GM10266 (cell line): ENCODE data around the gene CAPN13.

Experiments
- DNase-seq: peaks from one replicate; pipeline ENCODE4 v3.0.0; 2012; ENCODE audit errors: extremely low spot score
- TF ChIP-seq, protein P1 (sequence below): IDR thresholded peaks from 2 replicates; pipeline ENCODE4 v1.5.1; 2012; ENCODE audit warnings: mild to moderate bottlenecking, low read depth; ENCODE audit not compliant: control insufficient read depth, insufficient read depth; ENCODE audit errors: missing control alignments

Gene CAPN13

DNA sequence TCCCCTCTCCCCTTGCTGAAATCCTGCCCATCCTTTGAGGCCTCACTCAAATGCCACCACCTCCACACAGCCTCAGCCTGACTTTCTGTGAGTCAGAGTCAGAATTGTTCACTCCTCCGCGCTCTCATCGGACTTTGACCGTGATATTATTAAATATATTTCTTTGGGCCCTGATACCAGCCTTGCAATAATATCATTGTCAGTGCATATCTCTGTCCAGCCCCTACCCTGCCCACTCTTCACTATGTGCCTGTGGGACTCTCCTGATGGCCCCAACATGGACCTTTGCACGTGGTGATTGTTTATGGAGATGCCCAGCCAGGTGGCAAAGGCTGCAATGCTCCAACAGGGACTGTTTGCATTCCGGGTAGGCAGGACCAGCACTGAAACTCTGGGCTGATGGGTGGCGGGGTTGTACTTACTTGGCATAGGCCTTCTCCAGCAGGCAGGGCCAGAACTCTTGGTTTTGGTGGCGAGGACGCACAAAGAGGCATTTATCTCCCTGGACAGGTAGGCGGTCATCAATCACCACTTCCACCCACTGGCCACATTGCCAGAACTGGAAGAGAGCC, 37.3 kb downstream of the CAPN13 start:
- DNase-seq, result no peak
- TF ChIP-seq, protein P1, sequence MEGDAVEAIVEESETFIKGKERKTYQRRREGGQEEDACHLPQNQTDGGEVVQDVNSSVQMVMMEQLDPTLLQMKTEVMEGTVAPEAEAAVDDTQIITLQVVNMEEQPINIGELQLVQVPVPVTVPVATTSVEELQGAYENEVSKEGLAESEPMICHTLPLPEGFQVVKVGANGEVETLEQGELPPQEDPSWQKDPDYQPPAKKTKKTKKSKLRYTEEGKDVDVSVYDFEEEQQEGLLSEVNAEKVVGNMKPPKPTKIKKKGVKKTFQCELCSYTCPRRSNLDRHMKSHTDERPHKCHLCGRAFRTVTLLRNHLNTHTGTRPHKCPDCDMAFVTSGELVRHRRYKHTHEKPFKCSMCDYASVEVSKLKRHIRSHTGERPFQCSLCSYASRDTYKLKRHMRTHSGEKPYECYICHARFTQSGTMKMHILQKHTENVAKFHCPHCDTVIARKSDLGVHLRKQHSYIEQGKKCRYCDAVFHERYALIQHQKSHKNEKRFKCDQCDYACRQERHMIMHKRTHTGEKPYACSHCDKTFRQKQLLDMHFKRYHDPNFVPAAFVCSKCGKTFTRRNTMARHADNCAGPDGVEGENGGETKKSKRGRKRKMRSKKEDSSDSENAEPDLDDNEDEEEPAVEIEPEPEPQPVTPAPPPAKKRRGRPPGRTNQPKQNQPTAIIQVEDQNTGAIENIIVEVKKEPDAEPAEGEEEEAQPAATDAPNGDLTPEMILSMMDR, result no peak

DNA sequence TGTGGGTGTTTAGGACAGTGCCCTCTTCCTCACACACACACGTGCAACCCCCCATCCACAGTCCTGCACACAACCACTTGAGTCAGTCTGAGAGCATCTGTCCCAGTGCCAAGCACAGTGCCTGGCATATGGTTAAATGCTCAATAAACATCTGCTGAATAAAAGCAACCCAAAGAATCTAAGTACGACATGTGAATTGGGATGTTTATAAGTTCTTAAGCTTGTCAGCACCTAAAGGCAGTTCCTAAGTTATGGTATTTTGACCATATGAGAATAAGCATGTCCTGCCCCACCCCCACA, 37.8 kb downstream of the CAPN13 start:
- DNase-seq, result no peak
- TF ChIP-seq, protein P1, result no peak

DNA sequence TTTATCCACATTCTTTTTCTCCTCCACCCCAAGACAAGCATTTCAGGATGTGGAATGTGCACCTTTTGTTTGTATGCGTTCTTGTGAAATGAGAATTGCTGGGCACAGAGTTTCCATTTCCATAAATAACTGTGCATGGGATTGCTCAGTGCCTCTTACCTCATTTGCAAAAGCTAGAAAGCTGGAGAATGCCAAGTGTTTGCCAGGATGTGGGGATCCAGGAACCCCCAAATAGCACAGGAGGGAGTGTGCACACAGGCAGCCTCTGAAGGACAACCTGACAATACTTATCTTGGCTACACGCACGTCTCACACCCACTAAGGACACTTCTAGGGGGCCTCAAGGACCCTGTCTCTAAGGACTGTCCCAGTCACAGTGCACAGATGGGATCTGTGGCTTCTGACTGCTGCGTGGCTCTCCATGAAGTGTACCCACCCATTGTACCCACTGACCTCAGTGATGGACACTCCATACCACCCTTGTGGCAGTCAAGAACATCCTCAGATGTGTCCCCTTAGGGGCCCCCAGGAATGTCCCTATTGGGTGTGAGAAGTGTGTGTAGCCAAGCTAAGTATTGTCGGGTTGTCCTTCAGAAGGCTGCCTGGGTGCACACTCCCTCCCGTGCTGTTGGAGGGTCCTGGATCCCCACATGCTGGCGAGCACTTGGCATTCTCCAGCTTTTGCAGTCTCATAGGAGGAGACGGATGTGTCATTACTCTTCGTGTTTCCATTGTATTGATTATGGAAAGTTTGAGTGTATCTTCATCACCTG, 38.4 kb downstream of the CAPN13 start:
- no peak for DNase-seq
- TF ChIP-seq, protein P1, result no peak

DNA sequence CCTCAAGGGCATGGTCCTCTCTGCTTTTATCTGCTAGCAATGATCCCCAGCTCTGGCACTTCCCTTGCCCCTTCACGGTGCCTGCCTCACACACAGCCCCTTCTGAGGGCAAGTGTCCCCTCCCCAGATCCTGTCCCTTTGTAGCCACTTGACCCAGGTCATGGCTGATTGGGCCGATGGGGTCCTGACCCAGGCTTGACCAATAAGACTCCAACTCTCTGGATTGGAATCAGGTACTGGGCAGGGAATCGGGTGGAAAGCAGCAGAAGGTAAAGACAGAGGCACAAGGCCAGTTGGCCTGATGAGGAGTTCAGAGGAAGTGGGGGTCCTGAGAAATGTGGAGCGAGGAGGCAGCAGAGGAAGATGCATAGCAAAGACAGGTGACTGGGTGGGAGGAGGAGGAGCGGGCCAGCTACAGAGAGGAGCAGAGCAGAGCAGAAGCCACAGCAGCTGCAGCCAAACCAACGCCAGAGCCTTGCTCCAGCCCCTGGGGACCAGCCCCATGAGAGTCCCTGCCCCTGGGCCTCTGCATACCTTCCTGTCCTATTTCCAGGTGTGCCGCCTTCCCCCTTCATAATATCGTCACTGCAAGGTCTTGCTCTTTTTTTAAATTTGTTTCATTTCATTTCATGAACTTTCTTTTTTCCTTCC, 39.1 kb downstream of the CAPN13 start:
- TF ChIP-seq, protein P1, result no peak
- DNase-seq, result no peak

DNA sequence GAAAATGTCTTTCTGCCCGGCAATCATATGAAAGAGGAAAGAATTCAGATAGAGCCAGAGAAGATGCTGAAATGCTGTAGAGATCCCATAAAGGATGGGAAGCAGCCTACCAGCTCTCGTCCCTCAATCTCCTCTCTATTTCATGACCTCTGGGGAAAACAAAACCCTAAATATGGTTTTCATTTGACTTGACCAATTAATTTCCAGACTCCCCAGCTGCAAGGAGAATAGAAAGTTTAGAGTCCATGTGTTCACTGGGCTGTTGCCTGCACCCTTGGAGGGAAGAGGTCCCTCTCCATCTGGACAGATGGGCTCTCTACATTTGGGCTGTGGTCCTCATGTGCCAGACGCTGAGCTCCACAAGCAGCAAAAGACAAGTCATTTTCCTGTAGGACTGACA, 40.6 kb downstream of the CAPN13 start:
- TF ChIP-seq, protein P1, result no peak
- DNase-seq, result no peak

DNA sequence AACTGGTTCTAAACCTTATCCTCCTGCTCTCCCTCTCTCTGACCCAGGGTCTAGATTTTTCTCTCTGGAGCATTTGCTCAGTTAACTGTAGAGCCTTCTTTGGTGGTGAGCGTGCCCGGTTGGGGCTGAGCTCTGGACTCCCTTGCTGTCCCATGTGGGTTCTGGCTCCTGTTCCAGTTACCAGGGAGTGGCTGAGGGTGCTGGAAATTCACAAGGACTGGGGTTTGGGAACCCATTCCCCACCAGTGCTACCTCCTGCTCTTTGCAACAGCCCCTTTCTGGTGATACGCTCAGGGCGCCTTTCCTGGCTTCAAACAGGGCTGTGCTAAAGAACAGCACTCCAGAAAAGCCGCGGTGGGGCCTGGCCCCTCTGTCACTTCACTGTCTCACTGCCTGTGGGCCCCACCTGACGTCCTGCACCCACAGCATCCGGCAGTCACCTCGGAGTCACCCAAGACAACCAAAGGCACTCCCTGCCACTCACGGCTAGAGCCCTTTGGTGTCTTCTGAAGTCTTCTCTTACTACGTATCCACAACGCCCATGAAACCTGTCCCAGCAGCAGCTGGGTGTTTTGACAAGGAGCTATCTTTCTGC, 41.3 kb downstream of the CAPN13 start:
- DNase-seq, result no peak

More for the DNA sequence above, 41.3 kb downstream of the CAPN13 start:
- TF ChIP-seq, protein P1, result no peak
